Keratinocyte (primary cell): Measurements from ENCODE around the gene BEAN1.

Experiments used
- EZH2 ChIP-seq: IDR thresholded peaks from one replicate; pipeline ENCODE4 v1.6.1; 2012; ENCODE audit warnings: inconsistent platforms, mild to moderate bottlenecking, low read length, moderate library complexity
- TF ChIP-seq, protein P1 (sequence below), 3 experiments: IDR thresholded peaks in 1 of 3; conservative IDR thresholded peaks in 1 of 3; optimal IDR thresholded peaks in 1 of 3; 2 replicates in 2 of 3; 3 replicates in 1 of 3; pipeline versions ENCODE3 to v1.5.1; 2011; ENCODE audit warnings: low read length in 3 of 3, mild to moderate bottlenecking in 3 of 3, moderate library complexity in 2 of 3, control low read depth in 1 of 3, inconsistent platforms in 1 of 3; ENCODE audit not compliant: insufficient read depth in 2 of 3; ENCODE audit errors: extremely low read depth in 1 of 3

DNA sequence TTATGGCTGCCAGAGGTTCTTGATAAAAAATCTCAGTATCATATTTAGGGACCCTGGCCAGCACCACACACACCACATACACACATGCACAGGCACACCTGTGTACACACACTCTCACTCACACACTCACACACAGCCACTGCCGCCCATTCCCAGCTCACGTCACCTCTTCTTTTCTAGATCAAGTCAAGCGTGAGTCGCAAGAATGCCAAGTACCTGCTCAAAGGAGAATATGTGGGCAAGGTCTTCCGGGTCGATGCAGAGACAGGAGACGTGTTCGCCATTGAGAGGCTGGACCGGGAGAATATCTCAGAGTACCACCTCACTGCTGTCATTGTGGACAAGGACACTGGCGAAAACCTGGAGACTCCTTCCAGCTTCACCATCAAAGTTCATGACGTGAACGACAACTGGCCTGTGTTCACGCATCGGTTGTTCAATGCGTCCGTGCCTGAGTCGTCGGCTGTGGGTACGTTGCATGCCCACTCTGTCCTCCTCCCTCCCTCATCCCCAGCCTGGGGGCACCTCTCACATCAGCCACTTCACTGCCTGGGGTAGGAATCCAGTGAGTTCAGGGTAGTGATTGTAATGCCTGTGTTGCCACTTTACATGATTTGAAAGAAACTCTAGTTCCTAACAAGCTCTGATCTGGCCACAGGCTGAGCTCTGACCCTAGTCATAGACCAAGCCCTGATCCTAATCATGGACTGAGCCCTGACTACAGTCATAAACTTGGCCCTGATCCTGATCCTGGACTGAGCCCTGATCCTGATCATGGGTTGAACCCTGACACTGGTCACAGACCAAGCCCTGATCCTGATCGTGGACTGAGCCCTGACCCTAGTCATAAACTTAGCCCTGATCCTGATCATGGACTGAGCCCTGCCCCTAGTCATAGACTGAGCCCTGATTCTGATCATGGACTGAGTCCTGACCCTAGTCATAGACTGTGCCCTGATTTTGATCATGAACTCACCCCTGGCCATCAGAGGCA, 40.2 kb upstream of the BEAN1 start:
- TF ChIP-seq, protein P1, sequence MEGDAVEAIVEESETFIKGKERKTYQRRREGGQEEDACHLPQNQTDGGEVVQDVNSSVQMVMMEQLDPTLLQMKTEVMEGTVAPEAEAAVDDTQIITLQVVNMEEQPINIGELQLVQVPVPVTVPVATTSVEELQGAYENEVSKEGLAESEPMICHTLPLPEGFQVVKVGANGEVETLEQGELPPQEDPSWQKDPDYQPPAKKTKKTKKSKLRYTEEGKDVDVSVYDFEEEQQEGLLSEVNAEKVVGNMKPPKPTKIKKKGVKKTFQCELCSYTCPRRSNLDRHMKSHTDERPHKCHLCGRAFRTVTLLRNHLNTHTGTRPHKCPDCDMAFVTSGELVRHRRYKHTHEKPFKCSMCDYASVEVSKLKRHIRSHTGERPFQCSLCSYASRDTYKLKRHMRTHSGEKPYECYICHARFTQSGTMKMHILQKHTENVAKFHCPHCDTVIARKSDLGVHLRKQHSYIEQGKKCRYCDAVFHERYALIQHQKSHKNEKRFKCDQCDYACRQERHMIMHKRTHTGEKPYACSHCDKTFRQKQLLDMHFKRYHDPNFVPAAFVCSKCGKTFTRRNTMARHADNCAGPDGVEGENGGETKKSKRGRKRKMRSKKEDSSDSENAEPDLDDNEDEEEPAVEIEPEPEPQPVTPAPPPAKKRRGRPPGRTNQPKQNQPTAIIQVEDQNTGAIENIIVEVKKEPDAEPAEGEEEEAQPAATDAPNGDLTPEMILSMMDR (optimal IDR thresholded peaks at IDR 0.05 in 1 of 3, IDR thresholded peaks at IDR 0.05 in 1 of 3, conservative IDR thresholded peaks at IDR 0.05 in 1 of 3; ENCODE audit: extremely low read depth in 1 of 3, insufficient read depth in 2 of 3, low read length in 3 of 3), result no peak
- no peak for TF ChIP-seq EZH2
